HG03342 (cell line): Measurements from ENCODE around the gene EGFLAM.

ENCODE experiments used
- ATAC-seq: cut with Tn5 transposase; IDR thresholded peaks from one replicate; pipeline ENCODE4 v1.9.1; 2021; ENCODE audit warnings: mild to moderate bottlenecking, moderate library complexity; ENCODE audit not compliant: unreplicated experiment

Gene EGFLAM

DNA sequence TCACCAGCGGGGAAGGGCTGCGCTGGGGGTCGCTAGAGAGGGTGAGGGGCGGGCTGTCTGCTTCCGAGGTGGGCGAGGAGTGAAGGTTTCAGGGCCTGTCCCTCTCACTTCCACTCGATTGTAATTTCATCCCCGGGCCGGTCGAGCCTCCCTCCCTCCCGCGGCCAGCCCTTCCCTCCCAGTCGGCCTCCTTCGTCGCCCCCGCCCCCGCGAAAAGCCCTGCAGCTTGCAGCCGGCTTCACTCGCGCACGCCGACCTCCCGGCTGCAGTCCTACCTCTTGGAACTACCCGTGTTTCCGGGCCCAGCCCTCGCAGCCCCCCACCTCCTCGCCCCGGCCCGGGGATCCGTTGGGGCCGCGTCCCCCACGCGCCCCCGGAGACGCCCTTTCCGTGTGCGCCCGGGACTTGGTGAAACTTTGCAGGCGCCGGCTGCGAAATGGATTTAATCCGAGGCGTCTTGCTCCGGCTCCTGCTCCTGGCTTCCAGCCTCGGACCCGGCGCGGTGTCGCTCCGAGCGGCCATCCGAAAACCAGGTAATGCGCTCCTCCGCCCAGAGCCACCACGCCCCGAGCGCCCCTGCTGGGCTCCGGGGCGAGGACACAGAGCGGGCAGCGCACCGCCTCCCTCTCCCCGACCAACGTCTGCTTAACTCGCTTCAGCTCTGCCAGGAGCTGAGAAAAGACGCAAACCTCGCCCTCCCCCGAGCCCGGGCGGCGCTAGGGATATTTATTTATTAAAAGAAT lies at the start of gene EGFLAM:
Gene EGFLAM, plus strand, starts transcription at position 241 of the 743 bp plus-strand sequence. Its CDS starts 196 bp downstream, at position 437.
- no peak for ATAC-seq

- ATAC-seq = no peak
Measured at GRCh38 chr5:38208782-38209378, 49.5 kb upstream of the EGFLAM start.

GRCh38 chr5:38210676-38211353 lies 47.5 kb upstream of the EGFLAM start:
- ATAC-seq = no peak

GRCh38 chr5:38211354-38211710 lies 47.0 kb upstream of the EGFLAM start:
- no peak for ATAC-seq

GRCh38 chr5:38212307-38212706 lies 46.1 kb upstream of the EGFLAM start:
- no peak for ATAC-seq

GRCh38 chr5:38226091-38226490 lies 32.3 kb upstream of the EGFLAM start:
- no peak for ATAC-seq

GRCh38 chr5:38228914-38229313 lies 29.4 kb upstream of the EGFLAM start:
- no peak for ATAC-seq

DNA sequence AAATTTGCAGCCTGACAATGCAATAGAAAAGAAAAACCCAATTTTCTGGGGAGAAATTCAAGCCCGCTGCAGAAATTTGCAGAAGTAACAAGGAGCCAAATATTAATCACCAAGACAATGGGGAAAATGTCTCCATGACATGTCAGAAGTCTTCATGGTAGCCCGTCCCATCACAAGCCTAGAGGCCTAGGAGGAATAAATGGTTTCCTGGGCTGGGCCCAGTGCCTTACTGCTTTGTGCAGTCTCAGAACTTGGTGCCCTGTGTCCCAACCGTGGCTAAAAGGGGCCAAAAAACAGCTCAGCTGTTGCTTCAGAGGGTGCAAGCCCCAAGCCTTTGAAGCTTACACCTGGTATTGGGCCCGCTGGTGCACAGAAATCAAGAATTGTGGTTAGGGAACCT lies 23.6 kb upstream of the EGFLAM start:
- ATAC-seq = no peak

GRCh38 chr5:38237681-38238080 lies 20.7 kb upstream of the EGFLAM start:
- no peak for ATAC-seq

- ATAC-seq = no peak
Measured at GRCh38 chr5:38240212-38240611, 18.1 kb upstream of the EGFLAM start.

DNA sequence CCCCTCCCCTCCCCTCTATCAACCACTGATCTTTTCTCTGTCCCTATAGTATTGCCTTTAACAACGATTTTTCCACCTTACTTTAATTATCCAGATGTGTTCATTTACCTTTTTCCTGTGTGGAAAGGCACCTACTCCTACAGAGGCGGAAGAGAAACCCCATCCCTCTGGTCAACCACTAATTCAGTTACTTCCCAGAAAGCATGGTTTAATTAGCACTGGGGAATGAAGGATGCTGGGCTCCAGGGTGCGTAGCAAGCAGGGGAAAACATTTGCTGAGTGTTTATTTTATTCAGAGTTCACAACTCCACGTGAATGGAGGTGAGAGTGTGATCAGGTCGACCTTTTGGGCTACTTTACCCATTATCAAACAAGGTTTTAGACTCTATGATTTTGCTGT lies 16.7 kb upstream of the EGFLAM start:
- ATAC-seq = no peak

- ATAC-seq = no peak
Measured at GRCh38 chr5:38245307-38245706, 13.1 kb upstream of the EGFLAM start.

- ATAC-seq = no peak
Measured at GRCh38 chr5:38249301-38249700, 9.1 kb upstream of the EGFLAM start.

DNA sequence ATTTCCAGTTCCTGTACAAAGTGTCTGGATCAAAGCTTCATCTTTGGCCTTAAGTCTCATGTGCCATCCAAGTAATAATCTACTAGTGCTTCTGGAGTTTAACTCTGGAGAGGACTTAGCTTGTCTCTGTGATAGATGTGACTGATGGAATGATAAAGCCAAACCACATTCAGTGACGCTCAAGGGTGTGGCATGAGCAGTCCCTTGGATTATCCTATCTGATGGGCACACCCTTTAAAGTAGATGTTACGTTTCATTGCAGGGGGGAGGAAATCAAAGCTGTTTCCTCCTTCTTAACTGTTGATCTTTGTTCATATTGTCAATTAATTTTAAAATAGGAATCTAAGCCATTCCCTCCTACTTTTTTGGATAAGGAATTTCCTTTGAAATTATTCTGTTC lies 8.5 kb upstream of the EGFLAM start:
- ATAC-seq = no peak

DNA sequence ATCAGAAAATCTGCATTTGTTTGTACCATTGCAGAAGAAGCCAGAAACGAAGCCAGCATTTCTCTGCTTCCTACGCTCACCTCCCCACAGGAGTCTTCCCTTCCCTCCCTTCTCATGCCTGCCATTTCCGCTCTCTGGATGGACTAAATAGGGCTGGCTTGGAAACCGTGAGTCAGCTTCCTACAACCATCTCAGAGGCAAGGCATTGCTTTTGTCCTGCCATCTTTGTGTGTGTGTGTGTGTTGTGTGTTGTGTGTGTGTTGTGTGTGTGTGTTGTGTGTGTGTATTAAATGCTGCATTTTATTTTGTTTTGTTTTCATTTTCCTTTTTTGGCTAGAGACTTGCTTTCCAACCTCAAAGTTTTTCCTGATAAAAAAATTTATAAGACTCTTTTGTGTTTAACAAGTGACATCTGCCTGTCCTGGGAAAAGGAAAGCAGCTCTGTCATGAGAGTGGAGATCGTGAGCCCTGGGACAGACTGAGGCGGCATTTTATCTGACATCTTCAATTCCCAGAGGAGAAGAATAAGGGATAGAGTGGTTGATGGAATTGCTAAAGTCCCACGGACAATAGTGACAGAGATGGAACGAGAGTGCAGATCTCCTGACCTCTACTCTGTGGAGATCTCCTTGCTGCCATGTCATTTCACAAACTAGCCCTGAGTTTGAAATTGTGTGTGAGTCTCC lies 7.5 kb upstream of the EGFLAM start:
- no peak for ATAC-seq

DNA sequence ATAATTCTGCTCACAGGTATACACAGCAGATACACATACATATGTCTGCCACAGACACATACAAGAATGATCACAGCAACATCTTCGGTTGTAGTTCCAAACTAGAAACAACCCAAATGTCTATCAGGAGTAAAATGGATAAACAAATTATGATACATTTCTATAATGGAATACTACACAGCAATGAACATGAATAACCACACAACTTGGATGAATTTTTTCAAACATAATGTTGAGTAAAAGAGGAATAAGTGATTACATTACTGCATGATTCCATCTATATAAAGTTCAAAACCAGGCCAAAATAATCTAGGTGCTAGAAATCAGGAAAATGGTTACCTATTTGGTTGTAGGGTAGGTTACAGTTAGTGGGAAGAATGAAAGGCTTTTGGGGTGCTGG lies 4.6 kb upstream of the EGFLAM start:
- no peak for ATAC-seq

DNA sequence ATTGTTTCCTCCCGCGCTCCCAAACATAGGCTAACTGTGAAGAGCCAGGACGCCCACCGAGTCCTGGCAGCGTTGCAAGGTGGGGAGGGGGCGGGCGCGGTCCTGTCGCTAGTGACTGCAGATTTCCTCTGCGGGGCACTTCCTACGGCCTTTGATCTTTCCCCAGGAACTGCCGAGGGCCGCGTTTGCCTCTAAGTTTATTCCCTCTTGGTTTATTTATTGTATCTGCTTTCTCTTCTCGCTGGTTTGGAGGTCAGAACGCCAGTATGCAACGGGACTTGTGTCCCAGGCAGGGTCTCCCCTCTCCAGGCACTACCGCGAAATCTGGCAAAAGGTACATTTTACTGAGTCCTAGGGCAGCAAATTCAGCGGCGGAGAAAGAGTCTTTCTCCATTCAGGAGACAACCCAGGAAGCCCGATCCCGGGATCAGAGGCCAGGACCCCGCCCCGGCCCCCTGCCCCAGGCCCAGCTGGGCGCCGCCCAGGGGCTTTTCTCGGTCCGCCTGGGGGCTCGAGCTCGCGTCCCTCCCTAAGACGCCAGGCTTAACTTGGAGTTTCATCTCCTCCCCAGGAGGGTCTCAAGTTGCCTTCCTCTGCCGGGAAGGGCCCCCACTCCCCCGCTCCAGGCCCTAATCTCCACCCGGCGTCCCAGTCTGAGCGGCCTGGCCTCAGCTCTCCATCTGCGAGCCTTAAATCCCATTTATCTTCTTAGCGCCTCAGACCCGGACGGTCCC lies 884 bp upstream of the EGFLAM start:
- no peak for ATAC-seq

DNA sequence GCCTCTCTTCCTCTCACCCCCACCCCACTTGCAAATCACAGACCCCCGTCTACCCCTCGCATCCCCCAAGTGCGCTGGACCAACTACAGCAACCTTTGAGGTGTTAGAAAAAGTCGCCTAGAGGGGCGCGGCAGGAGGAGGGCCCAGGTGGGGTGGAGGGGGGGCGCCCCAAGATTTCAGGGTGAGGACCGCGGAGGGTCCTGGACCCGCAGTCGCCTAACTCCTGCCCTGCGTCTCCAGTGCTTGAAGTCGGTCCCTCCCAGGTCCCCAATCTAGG lies 379 bp upstream of the EGFLAM start:
- no peak for ATAC-seq

- ATAC-seq = no peak
Measured at GRCh38 chr5:38259062-38259808, 876 bp downstream of the EGFLAM start.

DNA sequence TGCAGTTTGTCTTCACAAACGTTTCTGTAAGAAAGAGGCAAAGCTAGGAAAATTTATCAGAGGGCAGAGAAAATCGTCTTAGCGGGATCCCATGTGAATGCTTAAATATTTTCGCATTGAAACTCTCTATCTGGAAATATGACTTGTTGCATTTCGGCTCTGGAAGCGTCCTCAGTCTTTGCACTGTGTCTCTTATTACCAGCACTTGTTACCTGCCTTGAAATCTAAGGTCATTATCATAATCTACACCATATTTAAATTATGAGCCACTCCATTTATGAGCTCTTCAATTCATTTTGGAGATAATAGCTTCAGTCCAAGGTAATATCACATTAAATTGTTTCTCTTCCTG lies 1.4 kb downstream of the EGFLAM start:
- ATAC-seq = no peak

DNA sequence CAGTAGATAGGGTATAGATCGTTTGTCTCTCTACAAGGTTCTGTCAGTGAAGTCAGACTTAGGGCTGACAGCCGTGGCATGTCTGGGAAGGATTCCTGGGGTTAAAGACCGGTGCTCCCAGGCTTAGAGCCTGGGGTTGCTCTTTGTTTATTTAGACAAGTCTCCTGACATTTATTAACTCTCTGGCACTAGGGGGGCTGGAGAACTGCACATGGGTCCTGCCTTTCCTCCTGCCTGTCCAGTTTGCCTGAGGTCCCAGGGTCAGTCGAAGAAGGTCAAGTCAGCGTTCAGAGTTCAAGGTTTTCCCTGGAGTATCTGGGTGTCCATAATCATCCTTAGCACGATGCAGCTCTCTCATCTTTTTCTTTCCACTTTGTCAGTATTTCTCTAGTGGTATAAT lies 5.6 kb downstream of the EGFLAM start:
- ATAC-seq = no peak
